ENCODE measurements around the gene IRF4.
"Not testable (repeated sequence)": the region's sequence is repeated elsewhere in the genome, so short reads cannot be mapped to it uniquely, and the experiment has no call there.

Gene IRF4

DNA sequence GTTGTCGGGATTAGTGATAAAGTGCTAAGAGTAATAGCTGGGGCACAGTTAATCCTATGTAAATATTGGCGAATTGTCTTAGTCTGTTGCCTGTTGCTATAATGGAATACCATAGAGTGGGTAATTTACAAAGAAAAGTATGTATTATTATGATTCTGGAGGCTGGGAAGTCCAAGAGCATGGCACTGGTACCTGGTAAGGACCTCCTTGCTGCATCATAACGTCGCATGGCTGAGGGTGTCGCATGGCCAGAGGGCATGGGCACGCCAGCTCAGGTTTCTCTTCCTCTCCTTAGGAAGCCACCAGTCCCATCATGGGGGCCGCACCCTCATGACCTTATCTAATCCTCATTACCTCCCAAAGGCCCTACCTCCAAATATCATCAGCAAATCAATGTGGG is 29.7 kb downstream of the IRF4 start:
- DNase-seq (ENCODE audit: low read depth, low spot score): no peak

DNA sequence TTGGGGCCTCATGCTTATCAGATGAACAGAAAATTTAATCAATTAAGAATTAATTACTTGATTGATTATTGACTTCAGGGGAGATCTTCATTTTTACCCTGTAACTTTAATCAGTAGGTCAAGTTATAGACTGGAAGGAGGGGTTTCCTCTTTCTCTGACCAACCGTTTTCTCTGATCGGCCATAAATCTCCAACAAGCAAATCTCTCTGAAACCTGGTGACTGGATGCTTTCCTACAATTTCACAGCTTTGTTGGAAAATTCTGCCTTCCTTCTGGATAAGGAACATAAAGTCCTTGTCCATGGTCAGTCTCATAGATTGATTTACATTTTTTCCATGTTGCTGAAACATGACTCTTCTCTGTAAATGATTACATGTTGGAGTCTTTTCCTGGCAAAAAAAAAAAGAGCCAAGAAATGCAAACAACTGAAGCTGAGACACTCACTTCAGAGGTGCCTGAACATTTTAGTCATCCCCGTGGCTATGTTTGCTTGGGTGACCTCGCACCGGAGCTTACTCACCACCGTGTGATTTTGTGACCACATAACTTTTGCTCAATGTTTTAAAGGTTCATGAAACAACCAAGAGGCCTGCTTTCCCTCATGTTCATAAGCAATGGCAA is 31.0 kb downstream of the IRF4 start:
- no peak for DNase-seq (ENCODE audit: low read depth, low spot score)

DNA sequence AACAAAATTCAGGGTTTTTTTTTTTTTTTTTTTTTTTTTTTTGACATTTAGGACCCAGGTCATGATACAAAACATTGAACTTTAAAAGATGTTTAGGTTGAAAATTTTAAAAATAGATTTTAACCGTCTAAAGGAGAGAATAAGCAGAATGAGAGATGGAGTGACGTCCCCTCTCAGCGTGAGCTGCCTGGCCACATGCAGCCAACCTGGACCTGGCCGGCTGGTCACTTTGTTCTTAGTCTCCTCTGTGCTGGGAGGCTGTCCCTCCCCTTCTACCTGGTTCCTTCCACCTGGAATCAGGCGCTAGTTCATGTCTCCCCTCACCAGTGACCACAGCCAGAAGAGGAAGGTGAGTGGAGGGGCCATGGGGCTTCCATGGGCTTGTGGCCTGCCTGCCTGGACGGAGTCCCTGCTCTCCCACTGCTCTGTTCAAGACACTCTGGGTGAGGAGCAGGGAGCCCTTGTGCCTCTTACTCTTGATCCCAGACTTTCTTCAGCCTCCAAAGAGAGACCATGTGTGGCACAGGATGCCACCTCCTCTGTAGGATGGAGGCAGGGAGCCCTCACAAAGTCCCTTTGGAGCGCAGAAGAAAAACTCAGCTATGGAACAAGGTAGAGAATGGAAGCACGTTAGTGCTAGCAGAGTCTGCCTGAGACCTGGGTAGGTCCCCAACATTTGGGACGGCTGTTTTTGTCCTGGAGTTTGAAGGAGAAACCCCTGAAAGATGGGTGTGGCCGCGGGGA is 31.7 kb downstream of the IRF4 start:
- DNase-seq (ENCODE audit: low read depth, low spot score): no peak

DNA sequence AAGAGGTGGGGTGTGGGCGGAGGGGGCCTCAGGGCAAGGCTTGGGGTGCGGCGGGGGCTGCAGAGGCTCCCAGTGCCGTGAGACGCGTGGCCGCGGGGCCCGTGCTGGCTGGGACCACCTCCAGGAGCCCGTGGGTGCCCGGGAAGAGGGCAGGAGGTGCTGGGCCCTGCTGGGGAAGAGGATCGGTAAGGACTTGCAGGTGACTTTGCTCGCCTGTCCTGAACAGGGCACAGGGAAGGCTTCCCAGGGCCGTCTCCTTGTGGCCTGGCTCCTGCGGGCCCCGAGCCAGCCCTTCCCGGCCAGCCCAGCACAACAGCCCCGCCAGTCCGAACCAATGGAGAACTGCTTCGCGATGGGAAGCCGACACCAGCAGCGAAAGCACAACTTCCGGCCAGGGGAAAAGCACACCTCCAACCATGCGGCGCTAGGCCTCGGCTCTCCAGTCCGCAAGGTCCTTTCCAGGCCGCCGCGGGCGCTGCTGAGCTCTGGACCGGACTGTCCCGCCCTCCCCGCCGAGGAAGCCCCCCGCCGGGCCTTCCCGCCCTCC is 32.3 kb downstream of the IRF4 start:
- no peak for DNase-seq (ENCODE audit: low read depth, low spot score)

DNA sequence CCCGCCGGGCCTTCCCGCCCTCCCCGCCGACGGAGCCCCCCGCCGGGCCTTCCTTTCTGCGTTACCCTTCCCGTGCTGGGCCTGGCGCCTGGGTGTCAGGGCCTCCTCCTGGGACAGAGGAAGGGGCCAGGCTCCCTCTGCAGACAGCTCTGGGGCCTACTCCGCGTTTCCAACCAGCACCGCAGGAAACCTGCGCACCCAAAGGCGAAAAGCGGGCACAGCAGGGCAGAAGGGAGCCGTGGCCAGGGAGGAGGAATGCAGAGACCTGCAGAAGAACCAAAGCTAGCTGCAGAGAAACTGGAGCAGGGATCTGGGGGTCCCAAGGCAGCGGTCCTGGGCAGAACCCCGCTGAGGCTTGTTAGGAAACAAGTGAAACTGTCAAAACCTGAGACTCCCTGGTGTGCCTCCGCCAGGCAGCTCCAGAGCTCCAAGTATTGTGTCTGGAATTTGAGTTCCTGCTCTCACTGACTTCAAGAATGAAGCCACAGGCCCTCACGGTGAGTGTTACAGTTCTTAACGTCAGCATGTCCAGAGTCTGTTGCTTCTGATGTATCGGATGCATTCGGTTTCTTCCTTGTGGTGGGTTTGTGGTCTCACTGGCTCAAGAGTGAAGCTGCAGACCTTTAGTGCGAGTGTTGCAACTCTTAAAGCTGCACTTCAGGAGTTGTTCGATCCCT is 33.3 kb downstream of the IRF4 start:
- no peak for DNase-seq (ENCODE audit: low read depth, low spot score)

DNA sequence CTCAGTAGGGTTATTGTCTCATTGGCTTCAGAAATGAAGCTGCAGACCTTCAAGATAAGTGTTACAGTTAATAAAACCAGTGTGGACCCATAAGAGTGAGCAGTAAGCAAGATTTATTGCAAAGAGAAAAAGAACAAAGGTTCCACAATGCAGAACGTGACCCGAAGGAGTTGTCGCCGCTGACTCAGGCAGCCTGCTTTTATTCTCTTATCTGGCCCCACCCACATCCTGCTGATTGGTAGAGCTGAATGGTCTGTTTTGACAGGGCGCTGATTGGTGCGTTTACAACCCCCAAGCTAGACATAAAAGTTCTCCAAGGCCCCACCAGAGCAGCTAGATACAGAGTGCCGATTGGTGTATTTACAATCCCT is 33.9 kb downstream of the IRF4 start:
- DNase-seq (ENCODE audit: low read depth, low spot score): not testable (repeated sequence)

DNA sequence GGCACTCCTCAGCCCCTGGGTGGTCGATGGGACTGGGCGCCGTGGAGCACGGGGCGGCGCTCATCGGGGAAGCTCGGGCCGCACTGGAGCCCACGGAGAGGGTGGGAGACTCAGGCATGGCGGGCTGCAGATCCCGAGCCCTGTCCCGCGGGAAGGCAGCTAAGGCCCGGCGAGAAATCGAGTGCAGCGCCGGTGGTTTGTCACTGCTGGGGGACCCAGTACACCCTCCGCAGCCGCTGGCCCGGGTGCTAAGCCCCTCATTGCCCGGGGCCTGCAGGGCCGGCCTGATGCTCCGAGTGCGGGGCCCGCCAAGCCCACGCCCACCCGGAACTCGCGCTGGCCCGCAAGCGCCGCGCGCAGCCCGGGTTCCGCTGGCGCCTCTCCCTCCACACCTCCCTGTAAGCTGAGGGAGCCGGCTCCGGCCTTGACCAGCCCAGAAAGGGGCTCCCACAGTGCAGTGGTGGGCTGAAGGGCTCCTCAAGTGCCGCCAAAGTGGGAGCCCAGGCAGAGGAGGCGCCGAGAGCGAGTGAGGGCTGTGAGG is 34.7 kb downstream of the IRF4 start:
- DNase-seq (ENCODE audit: low read depth, low spot score): not testable (repeated sequence)

DNA sequence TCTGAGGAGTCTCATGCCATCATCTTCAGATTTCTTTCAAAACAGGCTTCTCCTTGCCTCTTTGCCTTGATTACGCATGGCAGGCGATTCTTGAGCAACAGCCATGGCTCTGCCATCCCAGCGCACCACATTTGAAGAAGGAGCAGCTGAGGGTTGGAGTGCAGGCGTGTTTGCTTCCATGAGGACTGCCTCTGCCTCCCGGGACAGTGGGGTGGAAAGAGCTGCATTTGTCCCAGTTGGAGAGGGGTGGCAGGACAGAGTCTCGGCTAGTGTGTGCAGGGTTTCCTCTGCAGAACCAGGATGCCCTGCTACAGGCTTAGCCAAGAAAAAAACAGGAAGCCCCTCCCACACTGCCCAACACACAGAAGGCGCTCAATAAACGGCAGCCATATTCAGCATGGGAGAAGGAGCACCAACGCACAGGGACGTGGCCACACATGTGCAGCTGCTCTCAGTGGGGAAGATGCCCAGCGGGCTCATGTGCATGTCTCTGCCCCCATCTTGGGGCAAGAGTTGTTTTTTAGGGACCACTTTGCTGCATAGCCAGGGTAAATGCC is 36.6 kb downstream of the IRF4 start:
- no peak for DNase-seq (ENCODE audit: low read depth, low spot score)

DNA sequence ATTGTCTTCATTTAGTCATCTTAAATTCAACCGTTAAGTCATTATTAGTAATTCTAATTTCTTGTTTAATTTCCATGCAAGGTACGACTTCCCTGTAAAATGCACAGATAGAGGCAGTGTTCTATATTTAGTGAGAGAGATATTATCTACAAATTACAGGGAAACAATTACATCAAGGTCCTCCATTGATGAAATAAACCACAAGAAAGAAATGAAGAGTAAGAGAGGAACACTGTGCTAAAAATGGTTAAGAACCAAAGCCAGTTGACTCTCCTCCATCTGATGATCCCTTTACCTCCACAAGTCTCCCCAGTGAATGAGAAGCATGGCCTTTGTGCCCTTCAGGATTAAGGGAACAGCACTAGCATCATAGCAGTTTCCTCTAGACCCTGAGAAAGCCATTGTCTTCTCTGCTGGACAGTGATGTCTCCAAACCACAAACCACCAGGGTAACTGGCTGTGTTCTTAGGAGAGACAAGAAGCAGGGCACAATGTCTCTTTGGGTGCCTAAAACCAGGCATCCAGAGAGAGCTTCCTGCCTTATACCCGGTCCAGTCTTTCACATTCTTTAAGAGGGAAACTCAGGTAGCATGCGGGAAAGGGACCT is 38.1 kb downstream of the IRF4 start:
- no peak for DNase-seq (ENCODE audit: low read depth, low spot score)

DNA sequence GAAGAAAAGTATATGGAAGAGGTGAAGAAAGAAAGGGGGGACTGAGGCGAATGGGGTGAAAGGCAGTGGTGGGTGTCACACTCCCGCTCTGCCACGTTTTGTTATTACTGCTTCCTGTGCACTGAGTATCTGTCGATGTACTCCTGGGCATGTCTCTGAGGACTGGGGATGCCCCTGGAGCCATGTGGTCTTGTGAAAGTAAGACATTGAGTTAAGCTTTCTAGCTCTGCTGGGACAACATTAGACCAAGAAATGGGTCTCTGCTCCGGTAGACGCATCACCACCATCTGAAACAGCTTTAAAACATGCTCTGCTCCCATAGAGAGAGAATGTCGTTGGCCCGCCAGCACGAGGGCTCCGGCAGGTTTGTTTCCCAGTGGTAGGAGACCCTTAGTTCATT is 40.0 kb downstream of the IRF4 start:
- DNase-seq (ENCODE audit: low read depth, low spot score): no peak

DNA sequence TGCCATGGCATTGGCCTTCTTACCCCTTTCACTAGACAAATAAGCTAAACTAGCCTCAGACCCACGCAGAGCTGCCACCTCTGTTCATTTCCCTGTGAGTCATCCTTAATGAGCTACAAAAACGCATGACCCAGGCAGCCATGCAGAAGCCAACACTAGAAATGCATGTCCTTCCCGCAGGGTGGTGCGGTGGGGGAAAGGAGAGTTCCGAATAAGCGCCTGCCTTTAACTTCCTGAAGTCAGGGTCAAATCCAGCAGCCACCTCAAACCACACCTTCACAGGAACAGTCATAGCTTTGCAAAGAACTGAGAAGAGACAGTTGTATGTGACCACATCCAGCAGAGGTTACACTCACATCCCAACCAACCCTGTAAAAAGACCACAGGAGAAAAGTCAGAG is 40.4 kb downstream of the IRF4 start:
- DNase-seq (ENCODE audit: low read depth, low spot score): no peak

DNA sequence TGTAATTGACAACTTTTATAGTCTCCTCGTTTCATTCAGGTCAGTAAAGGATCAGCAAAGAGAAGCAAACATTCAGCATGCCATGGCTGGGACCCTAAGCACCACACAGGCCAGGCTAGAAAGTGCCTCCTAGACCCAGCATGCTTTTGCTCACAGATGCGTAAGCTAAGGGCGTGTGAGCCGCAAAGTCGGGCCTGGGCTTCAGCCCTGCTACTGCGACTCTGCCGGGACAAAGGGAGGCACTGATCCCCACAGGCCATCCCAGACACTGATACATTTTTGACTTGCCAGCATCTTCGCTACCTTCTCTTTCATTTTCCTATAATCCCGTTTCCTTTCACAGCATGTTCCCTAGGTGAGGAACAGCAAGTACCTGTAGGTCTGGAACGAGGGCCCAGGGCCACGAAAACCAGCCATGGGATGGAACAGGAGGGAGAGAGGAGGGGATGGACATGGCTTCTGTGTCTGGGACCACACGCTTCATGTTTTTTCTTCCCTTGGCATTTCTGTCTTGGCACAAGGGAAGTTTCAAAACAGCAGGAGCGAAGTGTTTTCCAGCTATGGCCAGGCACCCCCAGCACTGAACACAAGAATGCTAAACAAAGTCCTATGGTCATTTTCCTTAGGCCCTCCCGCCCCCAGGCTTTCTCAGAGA is 42.6 kb downstream of the IRF4 start:
- no peak for DNase-seq (ENCODE audit: low read depth, low spot score)

DNA sequence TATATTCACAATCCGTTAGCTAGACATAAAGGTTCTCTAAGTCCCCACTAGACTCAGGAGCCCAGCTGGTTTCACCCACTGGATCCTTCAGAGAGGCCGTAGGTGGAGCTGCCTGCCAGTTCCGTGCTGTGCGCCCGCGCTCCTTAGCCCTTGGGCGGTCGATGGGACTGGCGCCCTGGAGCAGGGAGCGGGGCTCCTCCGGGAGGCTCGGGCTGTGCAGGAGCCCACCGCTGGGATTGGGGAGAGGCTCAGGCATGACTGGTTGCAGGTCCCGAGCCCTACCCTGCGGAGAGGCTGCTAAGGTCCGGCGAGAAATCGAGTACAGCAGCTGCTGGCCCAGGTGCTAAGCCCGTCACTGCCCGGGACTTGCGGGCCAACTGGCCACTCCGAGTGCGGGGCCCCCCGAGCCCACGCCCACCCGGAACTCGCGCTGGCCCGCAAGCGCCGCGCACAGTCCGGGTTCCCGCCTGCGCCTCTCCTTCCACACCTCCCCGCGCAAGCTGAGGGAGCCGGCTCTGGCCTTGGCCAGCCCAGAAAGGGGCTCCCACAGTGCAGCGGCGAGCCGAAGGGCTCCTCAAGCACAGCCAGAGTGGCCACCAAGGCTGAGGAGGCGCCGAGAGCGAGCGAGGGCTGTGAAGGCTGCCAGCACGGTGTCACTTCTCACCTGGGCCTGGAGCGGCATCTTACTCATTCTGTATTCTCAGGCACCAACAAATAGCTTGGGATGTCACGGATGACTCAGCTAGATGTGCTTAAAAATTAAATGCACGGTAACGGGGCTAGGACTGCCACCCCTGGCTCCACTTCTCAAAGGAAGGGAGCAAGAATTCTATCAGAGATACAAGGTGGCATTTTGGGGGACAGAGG is 44.1 kb downstream of the IRF4 start:
- DNase-seq (ENCODE audit: low read depth, low spot score): no peak

DNA sequence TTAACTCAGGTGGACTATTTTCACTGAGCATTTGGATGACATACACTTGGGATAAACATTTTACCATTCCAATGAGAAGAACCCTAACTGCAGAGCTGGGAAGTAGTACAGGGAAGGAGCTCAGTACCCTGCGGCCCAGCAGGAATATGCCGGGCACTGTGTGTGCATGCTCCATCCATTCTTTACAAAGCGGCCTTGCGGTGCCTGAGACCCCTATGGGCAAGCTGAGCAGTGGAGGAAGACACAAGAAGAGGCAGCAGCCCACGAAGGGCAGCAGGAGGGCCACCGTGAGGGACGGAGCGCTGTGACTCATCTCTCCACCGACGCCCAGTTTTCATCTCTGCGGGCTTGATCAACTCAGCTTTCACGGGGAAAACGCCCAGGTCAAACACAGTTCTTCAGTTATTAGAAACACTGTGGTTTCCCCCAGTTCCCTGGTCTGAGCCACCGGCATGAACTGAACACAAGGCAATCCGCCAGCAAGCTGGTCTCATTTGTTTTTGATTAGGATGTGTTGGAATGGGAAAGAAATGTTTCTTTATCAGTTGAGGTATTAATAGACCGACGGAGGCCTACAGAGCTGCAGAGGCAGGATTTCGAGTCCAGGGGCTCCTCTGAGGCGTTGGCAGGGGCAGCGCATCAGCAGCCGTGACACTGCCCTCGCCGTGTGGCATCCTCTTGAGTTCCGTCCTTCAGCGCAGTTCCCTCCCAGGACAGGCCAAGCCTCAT is 44.9 kb downstream of the IRF4 start:
- DNase-seq (ENCODE audit: low read depth, low spot score): no peak

DNA sequence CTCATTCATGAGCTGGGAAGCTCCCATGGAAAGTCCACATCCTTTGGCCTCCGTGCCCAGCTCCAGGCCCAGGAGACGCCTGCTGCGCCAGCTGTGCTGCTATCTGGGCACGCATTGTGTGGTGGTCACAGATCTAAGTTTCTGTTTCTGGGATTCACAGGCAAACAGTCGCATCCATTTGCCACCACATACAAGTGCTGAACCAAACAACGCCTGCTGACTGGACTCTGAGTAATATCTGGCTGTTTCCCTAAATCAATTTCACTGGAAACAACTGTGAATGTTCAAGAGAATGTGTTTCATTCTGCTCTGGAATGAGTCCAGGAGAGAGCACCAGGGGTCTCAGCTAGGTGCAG is 45.5 kb downstream of the IRF4 start:
- DNase-seq (ENCODE audit: low read depth, low spot score): no peak

DNA sequence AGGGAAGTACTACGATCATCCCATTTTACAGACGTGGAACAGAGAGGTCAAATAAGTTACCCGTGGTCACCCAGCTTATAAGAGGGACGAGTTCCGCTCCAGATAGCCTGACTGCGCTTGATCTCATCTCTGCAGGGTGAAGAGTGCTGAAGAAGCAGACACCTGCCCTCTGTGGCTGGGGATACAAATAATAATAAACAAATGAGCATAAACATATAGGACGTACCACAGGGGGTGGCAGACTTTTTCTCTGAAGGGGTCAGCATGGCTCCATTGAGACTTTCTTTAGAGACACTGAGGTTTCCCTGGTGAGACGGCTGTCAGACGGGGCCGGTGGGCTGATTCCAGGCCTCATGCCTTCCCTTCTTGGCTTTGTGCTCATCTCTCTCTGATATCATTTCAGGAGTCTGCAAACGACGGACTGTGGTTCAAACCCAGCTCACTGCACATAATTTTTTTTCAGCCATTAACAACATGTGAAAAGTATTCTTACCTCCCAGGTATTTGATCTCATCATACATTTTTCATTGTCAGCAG is 47.1 kb downstream of the IRF4 start:
- DNase-seq (ENCODE audit: low read depth, low spot score): no peak

DNA sequence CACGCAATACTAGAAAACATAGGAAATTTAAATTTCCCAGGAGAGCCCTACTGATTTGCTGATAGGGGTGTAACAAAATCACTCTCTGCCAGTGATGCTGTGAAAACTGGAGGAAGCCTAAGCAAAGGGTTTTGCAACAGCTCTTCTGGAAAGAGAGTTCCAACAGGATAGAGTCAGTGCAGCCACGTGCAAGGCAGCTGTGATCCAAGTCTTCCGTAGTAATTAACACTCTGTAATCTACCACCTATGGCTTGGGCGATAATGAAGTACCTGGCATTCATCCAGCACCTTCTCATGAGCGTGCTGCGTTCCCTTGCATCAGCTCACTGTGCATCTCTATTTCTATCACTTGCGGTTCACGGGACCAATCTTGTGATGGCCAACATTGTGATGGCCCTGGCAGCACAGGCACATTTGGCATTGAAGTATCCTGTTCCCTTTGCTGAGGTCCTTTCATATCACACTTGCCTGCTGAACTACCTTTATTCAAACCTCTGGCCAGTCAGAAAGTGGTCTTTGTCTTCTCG is 48.2 kb downstream of the IRF4 start:
- no peak for DNase-seq (ENCODE audit: low read depth, low spot score)

DNA sequence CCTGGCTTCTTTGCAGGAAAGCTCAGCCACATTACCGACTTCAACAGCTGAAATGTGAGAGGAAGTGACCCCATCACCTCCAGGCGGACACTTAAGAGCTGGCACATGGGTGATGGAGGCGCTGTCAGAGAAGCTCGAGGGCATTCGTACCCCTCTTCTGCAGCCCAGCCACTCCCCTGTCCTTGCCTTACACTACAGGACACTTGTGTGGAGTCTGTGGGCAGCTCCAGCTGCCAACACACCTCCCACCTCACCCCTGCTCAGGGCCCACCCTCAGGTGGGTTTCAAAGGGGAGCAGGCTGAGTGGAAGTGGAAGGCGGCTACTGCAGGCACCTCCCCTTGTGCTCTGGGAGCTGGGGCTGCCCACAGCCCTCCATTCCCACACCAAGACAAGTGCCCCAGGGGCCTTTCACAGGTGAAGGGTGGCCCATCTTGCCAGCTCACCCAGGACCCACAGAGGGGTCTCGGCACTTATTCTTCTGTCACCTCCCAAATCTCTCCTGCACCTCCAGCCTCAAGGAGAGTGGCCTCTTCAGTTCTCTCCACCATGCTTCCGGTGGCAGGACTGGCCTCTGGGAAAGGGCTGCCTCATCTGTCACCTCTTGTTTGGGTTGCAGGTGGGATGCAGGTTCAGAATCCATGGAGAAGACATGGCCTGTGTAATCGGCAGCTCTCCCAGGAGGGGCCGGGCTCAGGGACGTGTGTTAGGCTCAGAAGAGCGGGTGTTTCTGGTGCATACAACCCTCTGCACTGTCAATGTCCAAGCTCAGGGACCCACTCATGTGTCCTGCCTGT is 49.8 kb downstream of the IRF4 start:
- no peak for DNase-seq (ENCODE audit: low read depth, low spot score)

Measured in iPS DF 19.7 (cell line).